IMR-90 (cell line): ENCODE data around the gene CCNB1. TPM values are rescaled to one million over a fixed set of nuclear protein-coding genes. Genes with fewer than 3 reads are reported as not detected.

ENCODE experiments used
- ATAC-seq: fragments of 200-7000 bp; cut with Tn5 transposase; 2 replicates; pipeline ENCODE4 v1.9.1; 2020; ENCODE audit warnings: low read depth, mild to moderate bottlenecking, moderate library complexity
- BruUV-seq: library from RNA; stranded (reverse); fragments of 400-500 nt; replicated peaks from 2 replicates; lab custom pipeline; 2021; lab: Mats Ljungman, UMichigan
- CTCF ChIA-PET: fragments of 300-600 bp; formaldehyde crosslinking; extraction: SDS; loops from one replicate; lab custom pipeline; 2021; ENCODE audit warnings: antibody characterized with exemption; lab: Yijun Ruan, JAX
- POLR2A ChIA-PET: fragments of 300-600 bp; sonication (Branson Sonifier 250); formaldehyde crosslinking; loops from one replicate; lab custom pipeline; 2022; ENCODE audit warnings: antibody characterized with exemption; ENCODE audit not compliant: unreplicated experiment; lab: Charles Lee
- DNase-seq: peaks from one replicate; pipeline ENCODE4 v3.0.0; 2013
- H2AFZ ChIP-seq: replicated peaks from 2 replicates; pipeline ENCODE3; 2013; ENCODE audit warnings: low read length, mild to moderate bottlenecking; ENCODE audit not compliant: poor library complexity
- H2AK5ac ChIP-seq: 2 replicates; pipeline ENCODE4 v1.6.1; 2013; ENCODE audit warnings: low read depth, low read length, inconsistent platforms
- H2AK9ac ChIP-seq: replicated peaks from 2 replicates; pipeline ENCODE3; 2013; ENCODE audit warnings: mild to moderate bottlenecking, low read depth, low read length, moderate library complexity; ENCODE audit not compliant: poor library complexity
- H2BK120ac ChIP-seq: 2 replicates; pipeline ENCODE4 v1.6.1; 2013; ENCODE audit warnings: low read depth, low read length, inconsistent platforms
- H2BK15ac ChIP-seq: 3 replicates; pipeline ENCODE4 v1.6.1; 2013; ENCODE audit warnings: low read depth, low read length, inconsistent platforms
- H2BK20ac ChIP-seq: 2 replicates; pipeline ENCODE4 v1.6.1; 2013; ENCODE audit warnings: low read depth, mild to moderate bottlenecking, inconsistent platforms, low read length, moderate library complexity
- H2BK5ac ChIP-seq: 2 replicates; pipeline ENCODE4 v1.6.1; 2013; ENCODE audit warnings: mild to moderate bottlenecking, low read depth, low read length, inconsistent platforms; ENCODE audit not compliant: poor library complexity, severe bottlenecking
- H3K14ac ChIP-seq: replicated peaks from 2 replicates; pipeline ENCODE4 v1.6.1; 2013; ENCODE audit warnings: low read depth, low read length, inconsistent platforms
- H3K18ac ChIP-seq: 2 replicates; pipeline ENCODE4 v1.6.1; 2013; ENCODE audit warnings: low read depth, low read length, control low read depth
- H3K23ac ChIP-seq: 2 replicates; pipeline ENCODE4 v1.6.1; 2013; ENCODE audit warnings: low read depth, low read length, inconsistent platforms
- H3K27ac ChIP-seq: 2 replicates; pipeline ENCODE4 v1.5.1; 2013; ENCODE audit warnings: mild to moderate bottlenecking, control low read depth, low read length; ENCODE audit not compliant: insufficient read depth
- H3K27me3 ChIP-seq: 2 replicates; pipeline ENCODE4 v1.6.1; 2013; ENCODE audit warnings: low read length; ENCODE audit not compliant: control insufficient read depth, insufficient read depth
- H3K36me3 ChIP-seq: 2 replicates; pipeline ENCODE4 v1.6.1; 2013; ENCODE audit warnings: low read length, mixed read lengths; ENCODE audit not compliant: control insufficient read depth, insufficient read depth
- H3K4ac ChIP-seq: 2 replicates; pipeline ENCODE4 v1.6.1; 2013; ENCODE audit warnings: low read depth, low read length, inconsistent platforms
- H3K4me1 ChIP-seq: 2 replicates; pipeline ENCODE4 v1.6.1; 2013; ENCODE audit warnings: low read length, mixed read lengths; ENCODE audit not compliant: control insufficient read depth, insufficient read depth
- H3K4me2 ChIP-seq: 2 replicates; pipeline ENCODE4 v1.6.1; 2013; ENCODE audit warnings: low read depth, mild to moderate bottlenecking, control low read depth, low read length, moderate library complexity
- H3K4me3 ChIP-seq: 2 replicates; pipeline ENCODE4 v1.5.1; 2013; ENCODE audit warnings: low read depth, mild to moderate bottlenecking, control low read depth, low read length, moderate library complexity; ENCODE audit not compliant: insufficient read depth
- H3K56ac ChIP-seq: 2 replicates; pipeline ENCODE4 v1.6.1; 2013; ENCODE audit warnings: low read length, inconsistent platforms; ENCODE audit not compliant: insufficient read depth; ENCODE audit errors: extremely low read depth
- H3K79me1 ChIP-seq, 2 experiments: 2 replicates each; pipeline ENCODE4 v1.6.1; 2013; ENCODE audit warnings: low read length in 2 of 2, inconsistent platforms in 1 of 2, low read depth in 1 of 2
- H3K9ac ChIP-seq: 2 replicates; pipeline ENCODE4 v1.6.1; 2013; ENCODE audit warnings: low read depth, low read length, control low read depth
- H3K9me1 ChIP-seq: 2 replicates; pipeline ENCODE4 v1.6.1; 2013; ENCODE audit warnings: low read length, inconsistent platforms; ENCODE audit not compliant: insufficient read depth
- H3K9me3 ChIP-seq: 2 replicates; pipeline ENCODE4 v1.6.1; 2013; ENCODE audit warnings: low read length; ENCODE audit not compliant: control insufficient read depth, insufficient read depth
- H4K20me1 ChIP-seq: 2 replicates; pipeline ENCODE4 v1.6.1; 2013; ENCODE audit warnings: low read length, inconsistent platforms; ENCODE audit not compliant: insufficient read depth
- H4K5ac ChIP-seq: 2 replicates; pipeline ENCODE4 v1.6.1; 2013; ENCODE audit warnings: mild to moderate bottlenecking, low read depth, low read length, control low read depth
- H4K8ac ChIP-seq, 2 experiments: 2 replicates each; pipeline ENCODE4 v1.6.1; 2013; ENCODE audit warnings: low read depth in 2 of 2, low read length in 2 of 2, control low read depth in 1 of 2, inconsistent platforms in 1 of 2
- H4K91ac ChIP-seq: 2 replicates; pipeline ENCODE4 v1.6.1; 2013; ENCODE audit warnings: low read depth, low read length, inconsistent platforms; ENCODE audit not compliant: insufficient read depth
- CEBPB ChIP-seq: IDR thresholded peaks from 2 replicates; pipeline ENCODE4 v1.6.1; 2012; ENCODE audit warnings: low read depth, low read length, improper control_type of control experiment
- CHD1 ChIP-seq: IDR thresholded peaks from 2 replicates; pipeline ENCODE4 v1.6.1; 2012; ENCODE audit warnings: low read depth, low read length, improper control_type of control experiment
- MAZ ChIP-seq: IDR thresholded peaks from 2 replicates; pipeline ENCODE4 v1.6.1; 2012; ENCODE audit warnings: low read depth, mild to moderate bottlenecking, low read length, improper control_type of control experiment, moderate library complexity, borderline replicate concordance
- POLR2A ChIP-seq: IDR thresholded peaks from 2 replicates; pipeline ENCODE4 v1.6.1; 2012; ENCODE audit warnings: mild to moderate bottlenecking, low read depth, low read length
- RFX5 ChIP-seq: IDR thresholded peaks from 2 replicates; pipeline ENCODE4 v1.8.0; 2012; ENCODE audit warnings: low read depth, mild to moderate bottlenecking, low read length, moderate library complexity
- WGBS, 2 experiments: methylation state at CpG; one replicate each; pipeline versions ENCODE4 v1.1.5 to v1.1.7; 2013; ENCODE audit warnings: missing lambda C conversion rate in 2 of 2; ENCODE audit not compliant: insufficient read length in 1 of 2; ENCODE audit errors: extremely low coverage in 2 of 2; 5-methylcytosine and 5-hydroxymethylcytosine counted together
- dilution Hi-C: fragments of 300-500 bp; cut with HindIII; formaldehyde crosslinking; loops from one replicate; pipeline ENCODE4 v1.14.3; 2018; ENCODE audit warnings: low sequenced_read_pairs; ENCODE audit not compliant: unreplicated experiment
- in situ Hi-C: fragments of 300-500 bp; cut with MboI; formaldehyde crosslinking; loops from 3 replicates; pipeline ENCODE4 v1.14.3; 2019; ENCODE audit warnings: low sequenced_read_pairs, inconsistent platforms, mixed read lengths
- intact Hi-C: fragments of 100-400 bp; cut with micrococcal nuclease; formaldehyde crosslinking; loops from 2 replicates; pipeline ENCODE4 v1.10.0; 2022
- polyA plus RNA-seq, 3 experiments: library from polyadenylated mRNA; depleted of rRNA; stranded (reverse); fragments of >200 nt; gene quantifications; 2 replicates each; pipeline ENCODE4 v1.2.3, GENCODE V29; 2012; ENCODE audit warnings: low replicate concordance in 1 of 3
- total RNA-seq: library from RNA; depleted of rRNA; stranded (reverse); fragments of >200 nt; gene quantifications from 2 replicates; pipeline ENCODE4 v1.2.3, GENCODE V29; 2012

Gene CCNB1
- total and polyA plus RNA-seq, 2 of the 4 experiments (the other 2 are of a cell fraction), result 83.3 to 160 TPM

- Histone ChIP-seq H3K27ac (peak within 1 kb of the TSS; percentile 79), H3K4me2 (peak within 1 kb of the TSS; percentile 92), H3K4ac (peak within 1 kb of the TSS; percentile 74), H4K91ac (peak within 1 kb of the TSS; percentile 77), H2AK5ac (peak within 1 kb of the TSS; percentile 32), H3K27me3 (no peaks in the 10 kb centered on the region), H2BK15ac (peak within 1 kb of the TSS; percentile 23; the same call in 1 of the 3 replicates), H3K36me3 (no peaks in the 10 kb centered on the region), H4K8ac (peak within 1 kb of the TSS; percentile 52 to 78), H2AK9ac (peak within 1 kb of the TSS; percentile 87), H3K14ac (peak within 1 kb of the TSS; percentile 85), H3K9me1 (peaks cover 6% of the 10 kb centered on the region; the same call in 1 of the 2 replicates), H2BK5ac (peak within 1 kb of the TSS; percentile 74), H3K4me1 (no peaks in the 10 kb centered on the region), H3K9me3 (no peaks in the 10 kb centered on the region), H3K23ac (peak within 1 kb of the TSS; percentile 91), H4K20me1 (no peaks in the 10 kb centered on the region), H3K56ac (peak within 1 kb of the TSS; percentile 83), H2BK120ac (peak within 1 kb of the TSS; percentile 62), H2BK20ac (no peak within 1 kb of the TSS), H3K79me1 (peaks cover 8 to 21% of the 10 kb centered on the region in 2 experiments; a peak in 2 of 4 replicates), H3K18ac (peak within 1 kb of the TSS; percentile 25), H3K9ac (peak within 1 kb of the TSS; percentile 85), H2AFZ (peak within 1 kb of the TSS; percentile 98), H4K5ac (peak within 1 kb of the TSS; percentile 32), H3K4me3 (peak within 1 kb of the TSS; percentile 59)
- dilution Hi-C loops, result no loop called here
- DNase-seq, result peak; percentile 88
- peak; percentile 94 for ATAC-seq
- BruUV-seq, result no TSS peak
- 0% methylated on average over 10 of the region's 55 CpGs; no CpG with 5 or more reads in 1 of the 2 experiments for WGBS, 2 experiments
- in situ Hi-C loops, result no loop called here
- POLR2A ChIA-PET, result interaction anchor here (0.6 kb wide), 1 partner anchor 71 kb away, joined by 24 read pairs; no protein-coding TSS in a partner anchor
- TF ChIP-seq CEBPB (peak; percentile 43; the same call in 1 of the 2 replicates), POLR2A (peak; percentile 80), MAZ (peak; percentile 44; the same call in 1 of the 2 replicates), RFX5 (no peak), CHD1 (peak; percentile 51; the same call in 1 of the 2 replicates)
- intact Hi-C loops, result loop anchor here (5.0 to 10.0 kb wide), 2 partner anchors 143 to 175 kb away; partner anchors contain the start of genes AK6, CCDC125, RAD17 and TAF9
- CTCF ChIA-PET, result interaction anchor here (0.7 to 1.1 kb wide), 3 partner anchors 37 to 145 kb away, joined by 3 to 4 read pairs (median 3); partner anchors contain the start of gene SLC30A5
Observed at GRCh38 chr5:69189162-69190086, 22.5 kb downstream of the CCNB1 start, which contains the start of gene CENPH. Gene CENPH (plus strand): TSS chr5:69189583. CDS start chr5:69189635, 52 bp downstream.
